Posterior cingulate gyrus (tissue), 11 donors: ENCODE data around the gene AXIN1.
A peak's percentile ranks its signal among the peaks of the same experiment; 100 is the strongest.

Experiments used
- DNase-seq, 10 donors: peaks; one replicate each; pipeline versions ENCODE4 v3.0.0 to v3.0.0-alpha.2; 2020 to 2021; ENCODE audit warnings: mixed read lengths in 3 of 10
- intact Hi-C: fragments of 100-400 bp; cut with DNase I; formaldehyde crosslinking; loops from one replicate; pipeline ENCODE4 v1.15.1; 2023

The AXIN1 gene

GRCh38 chr16:286491-287297 is 65.8 kb downstream of the AXIN1 start:
- intact Hi-C loops: no loop called here
- DNase-seq: no peak

DNA sequence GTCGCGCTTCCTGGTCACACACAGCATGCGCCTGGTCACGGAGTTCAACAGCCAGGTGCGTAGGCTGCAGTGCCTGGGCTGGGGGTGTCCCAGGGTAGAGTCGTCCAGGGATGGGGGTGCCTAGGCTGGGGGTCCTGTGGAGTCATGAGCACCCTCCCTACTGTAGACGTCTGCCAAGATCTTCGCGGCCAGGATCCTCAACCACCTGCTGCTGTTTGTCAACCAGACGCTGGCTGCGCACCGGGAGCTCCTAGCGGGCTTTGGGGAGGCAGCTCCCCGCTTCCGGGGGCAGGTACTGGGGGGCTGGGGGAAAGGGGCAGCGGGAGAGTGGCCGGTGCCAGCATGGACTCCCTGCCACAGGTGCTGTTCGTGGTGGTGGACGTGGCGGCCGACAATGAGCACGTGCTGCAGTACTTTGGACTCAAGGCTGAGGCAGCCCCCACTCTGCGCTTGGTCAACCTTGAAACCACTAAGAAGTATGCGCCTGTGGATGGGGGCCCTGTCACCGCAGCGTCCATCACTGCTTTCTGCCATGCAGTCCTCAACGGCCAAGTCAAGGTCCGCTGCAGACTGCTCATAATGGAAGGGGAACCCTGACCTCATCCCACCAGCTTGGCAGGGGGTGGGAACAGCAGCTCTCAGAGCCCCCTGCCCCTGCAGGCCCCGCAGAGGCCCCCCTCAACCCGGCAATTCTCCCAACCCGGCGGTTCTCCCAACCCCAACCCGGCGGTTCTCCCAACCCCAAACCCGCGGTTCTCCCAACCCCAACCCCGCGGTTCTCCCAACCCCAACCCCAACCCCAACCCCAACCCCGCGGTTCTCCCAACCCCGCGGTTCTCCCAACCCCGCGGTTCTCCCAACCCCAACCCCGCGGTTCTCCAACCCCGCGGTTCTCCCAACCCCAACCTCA is 67.1 kb downstream of the AXIN1 start:
- intact Hi-C loops: no loop called here
- peak in 1 of 10 donors; percentile 84 for DNase-seq

GRCh38 chr16:284204-285120 is 68.1 kb downstream of the AXIN1 start:
- DNase-seq: peak in 1 of 10 donors; percentile 84

GRCh38 chr16:283033-283805 is 69.3 kb downstream of the AXIN1 start, which contains the start of gene PDIA2:
PDIA2 (plus strand) TSS chr16:283164; CDS start chr16:283170, 6 bp downstream.
- intact Hi-C loops: no loop called here
- peak in 3 of 10 donors; percentile 28 to 88 (median 57) for DNase-seq

More at GRCh38 chr16:284204-285120, 68.1 kb downstream of the AXIN1 start:
- intact Hi-C loops: no loop called here

GRCh38 chr16:282491-282890 is 70.0 kb downstream of the AXIN1 start:
- no peak for DNase-seq
- intact Hi-C loops: no loop called here

DNA sequence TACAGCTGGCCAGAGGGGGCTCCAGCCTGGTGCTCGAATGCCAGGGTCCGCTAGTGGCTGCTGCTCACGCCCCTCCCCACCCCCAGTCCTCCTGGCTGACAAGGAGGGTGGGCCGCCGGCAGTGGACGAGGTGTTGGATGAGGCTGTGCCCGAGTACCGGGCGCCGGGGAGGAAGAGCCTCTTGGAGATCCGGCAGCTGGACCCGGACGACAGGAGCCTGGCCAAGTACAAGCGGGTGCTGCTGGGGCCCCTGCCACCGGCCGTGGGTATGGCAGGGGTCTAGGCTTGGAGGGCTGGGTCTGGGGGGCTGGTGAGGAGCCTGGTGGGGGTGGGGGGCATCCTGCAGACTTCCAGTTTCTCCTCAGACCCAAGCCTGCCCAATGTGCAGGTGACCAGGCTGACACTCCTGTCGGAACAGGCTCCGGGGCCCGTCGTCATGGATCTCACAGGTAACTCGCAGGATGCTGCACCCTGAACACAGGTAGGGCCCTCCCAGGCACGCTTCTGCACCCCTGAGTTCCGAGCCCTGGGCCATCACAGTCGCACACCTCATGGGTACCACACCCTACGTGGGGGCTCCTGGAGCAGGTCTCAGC is 70.8 kb downstream of the AXIN1 start:
- intact Hi-C loops: no loop called here
- no peak for DNase-seq

DNA sequence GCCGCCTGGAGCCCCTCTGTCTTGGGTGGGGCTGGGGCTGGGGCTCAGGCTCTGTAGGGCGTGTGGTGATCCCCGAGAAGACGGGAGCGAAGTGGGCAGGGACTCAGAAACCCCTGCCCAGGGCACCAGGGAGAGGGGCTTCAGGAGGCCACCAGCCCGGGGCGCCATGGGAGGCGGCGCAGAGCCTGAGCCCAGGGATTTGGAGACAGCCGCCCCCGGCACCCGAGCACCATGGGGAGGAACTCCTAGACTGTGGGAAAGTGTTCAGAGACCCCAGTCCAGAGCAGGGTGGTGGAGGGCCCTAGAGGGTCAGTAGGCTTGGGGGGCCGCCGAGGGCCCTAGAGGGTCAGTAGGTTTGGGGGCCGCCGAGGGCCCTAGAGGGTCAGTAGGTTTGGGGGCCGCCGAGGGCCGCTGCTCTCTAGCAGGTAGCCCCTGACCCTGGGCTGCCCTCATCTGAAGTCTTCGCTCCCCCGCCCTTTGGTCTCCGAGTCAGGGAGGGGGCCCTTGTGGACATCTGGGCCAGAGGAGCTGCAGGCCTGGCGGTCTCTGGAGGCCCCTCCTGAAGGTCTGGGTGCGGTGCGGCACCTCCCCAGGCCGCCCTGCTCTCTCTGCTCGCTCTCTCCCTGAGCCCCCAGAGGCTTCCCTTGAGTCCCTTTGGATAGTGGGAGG is 71.4 kb downstream of the AXIN1 start:
- intact Hi-C loops: no loop called here
- peak in 1 of 10 donors; percentile 85 for DNase-seq

GRCh38 chr16:280552-280951 is 72.0 kb downstream of the AXIN1 start, which contains the start of gene ARHGDIG:
ARHGDIG (plus strand) TSS chr16:280591; CDS start chr16:280681, 90 bp downstream.
- DNase-seq: no peak
- intact Hi-C loops: no loop called here

DNA sequence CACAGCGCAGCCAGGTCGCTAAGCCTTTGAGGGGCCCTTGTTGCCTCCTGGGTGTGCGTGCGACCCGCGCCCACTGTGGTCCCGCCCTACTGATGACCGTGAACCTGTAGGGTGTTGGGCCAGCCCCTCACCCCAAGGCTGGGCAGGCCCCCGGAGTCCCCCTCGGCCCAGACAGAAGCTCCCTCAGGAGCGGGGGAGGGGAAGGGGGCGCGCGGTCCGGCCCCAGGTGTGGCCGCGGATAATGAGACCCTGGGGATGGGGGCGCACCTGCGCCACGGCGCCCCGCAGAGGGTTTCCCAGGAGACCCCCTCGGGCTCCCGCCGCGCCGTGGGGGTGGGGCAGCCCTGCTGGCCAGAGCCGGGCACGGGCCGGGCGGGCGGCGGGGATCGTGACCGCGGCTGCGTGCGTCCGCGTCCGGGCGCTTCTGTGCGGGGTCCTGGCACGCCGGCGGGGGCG is 72.5 kb downstream of the AXIN1 start:
- no peak for DNase-seq
- intact Hi-C loops: no loop called here

DNA sequence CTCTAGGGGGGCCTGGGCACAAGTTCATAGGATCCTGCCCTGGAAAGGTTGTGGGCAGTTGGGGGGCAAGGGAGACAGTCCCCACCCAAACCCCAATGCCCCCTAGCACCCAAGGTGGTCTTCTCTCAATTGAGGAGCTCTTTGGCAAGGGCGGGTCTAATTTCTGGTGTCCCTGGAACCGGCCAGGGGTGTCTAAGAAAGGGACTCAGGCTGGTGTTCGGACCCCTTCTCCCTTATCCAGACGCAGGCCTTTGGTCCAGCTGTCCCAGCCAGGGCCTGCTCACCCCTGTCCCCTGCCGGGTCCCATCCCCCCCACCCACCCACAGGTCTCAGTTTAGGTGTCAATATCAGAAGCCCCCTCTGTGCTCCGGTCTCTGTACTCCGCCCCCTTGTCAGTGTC is 73.0 kb downstream of the AXIN1 start:
- intact Hi-C loops: no loop called here
- DNase-seq: no peak

GRCh38 chr16:278863-279366 is 73.6 kb downstream of the AXIN1 start:
- intact Hi-C loops: no loop called here
- no peak for DNase-seq

- intact Hi-C loops: no loop called here
- peak in 2 of 10 donors; percentile 66 to 80 for DNase-seq
Observed at GRCh38 chr16:276426-277077, 76.0 kb downstream of the AXIN1 start.

GRCh38 chr16:275786-276232 is 76.7 kb downstream of the AXIN1 start, which contains the start of gene RGS11:
RGS11 (minus strand) TSS chr16:275944; CDS start chr16:275911, 33 bp downstream.
- peak in 1 of 10 donors; percentile 75 for DNase-seq
- intact Hi-C loops: no loop called here

DNA sequence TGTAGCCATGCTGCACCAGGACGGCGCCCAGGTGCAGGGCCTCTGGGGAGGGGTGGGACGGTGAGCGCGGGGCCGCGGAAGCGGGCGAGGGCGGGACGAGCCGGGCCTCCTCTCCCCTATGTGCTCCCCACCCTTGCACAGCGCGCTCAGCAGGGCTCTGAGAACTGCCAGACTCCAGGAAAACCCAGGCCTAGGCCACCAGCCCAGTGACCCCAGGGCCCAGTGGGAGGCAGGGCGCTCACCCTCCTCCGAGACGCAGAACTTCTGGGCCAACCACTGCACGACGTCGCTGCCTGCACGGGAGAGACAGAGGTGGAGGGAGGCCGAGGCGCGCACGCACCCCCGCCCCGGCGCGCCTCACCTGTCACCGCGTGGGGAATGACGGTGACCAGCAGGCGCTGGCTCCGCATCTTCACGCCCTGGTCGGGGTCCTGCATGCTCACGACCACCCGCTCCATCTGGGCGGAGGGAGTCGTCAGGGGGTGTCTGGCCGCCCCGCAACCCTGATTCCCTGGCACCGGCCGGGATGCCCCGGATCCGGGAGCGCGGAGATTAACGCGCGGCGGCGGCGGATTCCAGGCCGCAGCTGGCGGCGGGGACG is 77.4 kb downstream of the AXIN1 start:
- intact Hi-C loops: no loop called here
- DNase-seq: peak in 3 of 10 donors; percentile 81 to 88 (median 87)

DNA sequence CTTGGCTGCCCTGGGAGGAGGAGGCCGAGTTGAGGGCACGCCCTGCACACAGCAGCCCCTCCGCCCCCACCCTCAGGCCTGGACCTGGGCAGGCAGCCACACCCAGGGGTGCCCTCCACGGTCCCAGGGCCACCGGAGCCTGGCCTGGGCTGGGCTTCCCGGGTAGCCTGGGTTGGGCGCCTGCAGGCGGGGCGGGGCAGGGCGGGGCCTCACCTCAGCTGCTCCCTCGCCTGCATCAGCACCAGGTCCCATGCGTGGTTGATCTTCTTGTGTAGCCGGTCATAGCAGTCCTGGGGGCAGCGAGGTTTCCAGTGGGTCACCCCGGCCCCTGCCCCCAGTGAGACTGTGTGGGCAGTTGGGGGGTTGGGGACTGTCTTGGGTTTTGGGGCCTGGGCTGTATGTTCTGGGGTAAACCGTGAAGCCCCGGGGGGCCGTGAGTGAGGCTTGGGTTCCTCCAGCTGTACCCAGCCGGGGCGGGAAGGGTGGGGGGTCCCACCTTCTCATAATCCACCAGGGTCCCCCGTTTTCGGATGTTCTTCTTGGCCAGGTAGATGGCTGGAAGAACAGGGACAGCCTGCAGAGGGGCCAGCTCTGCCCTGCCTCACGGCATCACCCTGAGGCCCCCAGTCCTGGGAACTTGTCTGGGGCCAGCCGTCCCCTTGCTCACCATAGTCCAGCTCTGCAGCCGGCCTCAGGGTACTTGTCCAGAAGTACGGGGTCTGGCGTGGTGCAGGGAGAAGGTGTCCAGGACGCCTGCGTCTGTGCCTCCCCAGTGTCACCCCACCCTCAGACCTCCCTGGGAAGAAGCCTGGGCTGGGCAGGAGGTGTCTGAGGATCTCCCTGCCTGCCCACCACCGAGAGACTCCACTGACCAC is 78.7 kb downstream of the AXIN1 start:
- no peak for DNase-seq
- intact Hi-C loops: no loop called here
